H1 (cell line): ENCODE measurements around the gene MRRF. TPM values are rescaled to one million over a fixed set of nuclear protein-coding genes. Genes with fewer than 3 reads are reported as not detected.

Experiments
- CTCF ChIA-PET: fragments of 300-600 bp; sonication (Branson Sonifier 250); formaldehyde crosslinking; loops from one replicate; lab custom pipeline; 2021; ENCODE audit not compliant: partially characterized antibody; lab: Charles Lee
- POLR2A ChIA-PET: fragments of 300-600 bp; sonication (Branson Sonifier 250); formaldehyde crosslinking; loops from one replicate; lab custom pipeline; 2021; ENCODE audit warnings: inconsistent platforms; ENCODE audit not compliant: partially characterized antibody; lab: Charles Lee
- DNase-seq, 2 experiments: peaks; one replicate each; pipeline versions ENCODE4 v3.0.0 to v3.0.0-alpha.2; 2010 to 2022; ENCODE audit warnings: low spot score in 2 of 2, low read depth in 1 of 2, mixed read lengths in 1 of 2
- FAIRE-seq: peaks from 2 replicates; lab custom pipeline; 2011; peaks lifted over from hg19 to GRCh38; lab: Jason Lieb, UNC
- H2AFZ ChIP-seq: 2 replicates; pipeline ENCODE4 v1.8.1; 2012; ENCODE audit warnings: low read length, inconsistent platforms
- H2AK5ac ChIP-seq: 2 replicates; pipeline ENCODE4 v1.6.1; 2013; ENCODE audit warnings: low read depth, low read length
- H2BK120ac ChIP-seq: replicated peaks from 2 replicates; pipeline ENCODE3; 2013; ENCODE audit warnings: low read depth, low read length, inconsistent platforms
- H2BK12ac ChIP-seq: 2 replicates; pipeline ENCODE4 v1.6.1; 2013; ENCODE audit warnings: low read depth, low read length
- H2BK15ac ChIP-seq: 2 replicates; pipeline ENCODE4 v1.6.1; 2013; ENCODE audit warnings: low read length
- H2BK20ac ChIP-seq: 2 replicates; pipeline ENCODE4 v1.6.1; 2013; ENCODE audit warnings: low read length
- H2BK5ac ChIP-seq: 2 replicates; pipeline ENCODE4 v1.6.1; 2013; ENCODE audit warnings: low read depth, low read length
- H3K14ac ChIP-seq: 2 replicates; pipeline ENCODE4 v1.6.1; 2013; ENCODE audit warnings: inconsistent platforms; ENCODE audit not compliant: insufficient read length
- H3K18ac ChIP-seq: 2 replicates; pipeline ENCODE4 v1.6.1; 2013; ENCODE audit warnings: low read length; ENCODE audit errors: extremely low read depth
- H3K23ac ChIP-seq: 2 replicates; pipeline ENCODE4 v1.6.1; 2013; ENCODE audit warnings: inconsistent platforms; ENCODE audit not compliant: insufficient read length
- H3K23me2 ChIP-seq: 2 replicates; pipeline ENCODE4 v1.6.1; 2013; ENCODE audit warnings: low read depth, low read length
- H3K27ac ChIP-seq: 2 replicates; pipeline ENCODE4 v1.6.1; 2011; ENCODE audit warnings: low read depth, low read length, inconsistent platforms
- H3K27me3 ChIP-seq, 4 experiments: replicated peaks in 1 of 4; 1 replicate in 1 of 4; 2 replicates in 3 of 4; pipeline versions ENCODE4 v1.6.1 to v1.8.1; 2011 to 2013; ENCODE audit warnings: low read length in 3 of 4, mild to moderate bottlenecking in 3 of 4, inconsistent platforms in 2 of 4, mixed read lengths in 2 of 4, moderate library complexity in 1 of 4; ENCODE audit not compliant: control insufficient read depth in 3 of 4, insufficient read depth in 3 of 4; ENCODE audit errors: extremely low read depth in 1 of 4
- H3K36me3 ChIP-seq, 4 experiments: 2 replicates each; pipeline versions ENCODE4 v1.6.1 to v1.8.1; 2011 to 2013; ENCODE audit warnings: mild to moderate bottlenecking in 4 of 4, low read length in 3 of 4, moderate library complexity in 2 of 4, control low read depth in 1 of 4, inconsistent platforms in 1 of 4; ENCODE audit not compliant: insufficient read depth in 4 of 4, control insufficient read depth in 2 of 4
- H3K4ac ChIP-seq: replicated peaks from 2 replicates; pipeline ENCODE3; 2013; ENCODE audit warnings: low read length, low read depth, mixed read lengths, inconsistent platforms; ENCODE audit not compliant: insufficient read length
- H3K4me1 ChIP-seq, 4 experiments: replicated peaks in 1 of 4; 1 replicate in 1 of 4; 2 replicates in 3 of 4; pipeline versions ENCODE4 v1.6.1 to v1.8.1; 2011 to 2013; ENCODE audit warnings: low read length in 3 of 4, inconsistent platforms in 2 of 4, mixed read lengths in 1 of 4; ENCODE audit not compliant: insufficient read depth in 4 of 4, control insufficient read depth in 3 of 4
- H3K4me2 ChIP-seq, 2 experiments: 2 replicates each; pipeline versions ENCODE4 v1.6.1 to v1.8.1; 2011 to 2013; ENCODE audit warnings: low read depth in 2 of 2, low read length in 2 of 2, control low read depth in 1 of 2, inconsistent platforms in 1 of 2, mild to moderate bottlenecking in 1 of 2; ENCODE audit not compliant: insufficient read depth in 1 of 2
- H3K4me3 ChIP-seq, 4 experiments: fragments of 200-600, 300-600 bp in 1 of 4; sonication (generic), shearing (Covaris generic), sonication (Bioruptor Twin) in 1 of 4; 2 replicates each; pipeline versions ENCODE4 v1.5.1 to v1.8.1; 2011 to 2016; ENCODE audit warnings: low read length in 4 of 4, low read depth in 3 of 4, control low read depth in 2 of 4, inconsistent platforms in 2 of 4, mild to moderate bottlenecking in 2 of 4, mixed read lengths in 1 of 4, moderate library complexity in 1 of 4; ENCODE audit not compliant: insufficient read depth in 2 of 4; ENCODE audit errors: extremely low read depth in 1 of 4
- H3K56ac ChIP-seq: replicated peaks from 2 replicates; pipeline ENCODE3; 2013; ENCODE audit warnings: low read depth, mild to moderate bottlenecking, mixed read lengths, low read length, inconsistent platforms; ENCODE audit not compliant: insufficient read length
- H3K79me1 ChIP-seq: 2 replicates; pipeline ENCODE4 v1.6.1; 2013; ENCODE audit warnings: low read depth, low read length, control low read depth
- H3K79me2 ChIP-seq, 2 experiments: 2 replicates each; pipeline versions ENCODE4 v1.6.1 to v1.8.1; 2012 to 2013; ENCODE audit warnings: low read length in 2 of 2, mild to moderate bottlenecking in 2 of 2, inconsistent platforms in 1 of 2; ENCODE audit not compliant: insufficient read depth in 2 of 2, control insufficient read depth in 1 of 2
- H3K9ac ChIP-seq, 4 experiments: replicated peaks in 1 of 4; 1 replicate in 1 of 4; 2 replicates in 3 of 4; pipeline versions ENCODE4 v1.6.1 to v1.8.1; 2011 to 2013; ENCODE audit warnings: low read depth in 3 of 4, low read length in 3 of 4, control low read depth in 2 of 4, mild to moderate bottlenecking in 2 of 4, moderate library complexity in 2 of 4, inconsistent platforms in 1 of 4; ENCODE audit errors: extremely low read depth in 1 of 4
- H3K9me3 ChIP-seq, 2 experiments: 2 replicates each; pipeline versions ENCODE4 v1.6.1 to v1.8.1; 2012 to 2013; ENCODE audit warnings: mild to moderate bottlenecking in 2 of 2, moderate library complexity in 2 of 2, control low read depth in 1 of 2, inconsistent platforms in 1 of 2, low read depth in 1 of 2, low read length in 1 of 2, mixed read lengths in 1 of 2; ENCODE audit not compliant: insufficient read depth in 2 of 2
- H4K20me1 ChIP-seq, 2 experiments: replicated peaks in 1 of 2; 2 replicates each; pipeline versions ENCODE3 to v1.8.1; 2011 to 2013; ENCODE audit warnings: inconsistent platforms in 2 of 2, low read length in 2 of 2, mild to moderate bottlenecking in 1 of 2; ENCODE audit not compliant: insufficient read depth in 2 of 2, control insufficient read depth in 1 of 2
- H4K5ac ChIP-seq: 2 replicates; pipeline ENCODE4 v1.6.1; 2013; ENCODE audit warnings: low read length, low read depth, mixed read lengths, inconsistent platforms; ENCODE audit not compliant: insufficient read length
- H4K8ac ChIP-seq: 2 replicates; pipeline ENCODE4 v1.8.0; 2013; ENCODE audit warnings: mild to moderate bottlenecking, moderate library complexity, low read length, inconsistent platforms; ENCODE audit not compliant: insufficient read depth; ENCODE audit errors: extremely low read depth
- H4K91ac ChIP-seq: replicated peaks from 2 replicates; pipeline ENCODE3; 2013; ENCODE audit warnings: low read length, mixed read lengths, inconsistent platforms; ENCODE audit not compliant: insufficient read length
- WGBS, 2 experiments: shearing (Covaris generic) in 1 of 2; methylation state at CpG; one replicate each; pipeline versions ENCODE4 v1.1.6 to v1.1.7; 2013 to 2015; ENCODE audit warnings: low lambda C conversion rate in 2 of 2, mixed read lengths in 2 of 2, inconsistent platforms in 1 of 2, low coverage in 1 of 2, missing lambda C conversion rate in 1 of 2; ENCODE audit not compliant: insufficient replicate concordance in 2 of 2, insufficient coverage in 1 of 2, insufficient read length in 1 of 2; ENCODE audit errors: extremely low coverage in 1 of 2, missing lambda C conversion rate in 1 of 2; 5-methylcytosine and 5-hydroxymethylcytosine counted together
- polyA plus RNA-seq, 7 experiments: library from polyadenylated mRNA; depleted of rRNA in 3 of 7; stranded (reverse) in 5 of 7; unstranded in 2 of 7; fragments of >200 nt in 5 of 7; fragments of 200-250 nt in 2 of 7; gene quantifications; 1 replicate in 5 of 7; 2 replicates in 1 of 7; 4 replicates in 1 of 7; pipeline versions ENCODE4 v1.2.1 to v1.2.3, GENCODE V29; 2011 to 2013; ENCODE audit warnings: missing spikeins in 2 of 7, mixed read lengths in 2 of 7
- total RNA-seq: library from RNA; stranded (reverse); fragmentation: NEBNext Ultra II Directional; extraction: Animal tissue kit (Norgen Biotek cat#: 25700); gene quantifications from 2 replicates; pipeline ENCODE4 v1.2.1, GENCODE V29; 2021

The MRRF gene
- total and polyA plus RNA-seq, 2 of the 8 experiments (the other 6 are each of a cell fraction or from before 2014, with no cell fraction given): 29.4 to 47.8 TPM

GRCh38 chr9:122339579-122339978 lies 74.9 kb downstream of the MRRF start:
- no peak overlapping the region for H2AK5ac ChIP-seq
- no peak overlapping the region for H3K27ac ChIP-seq
- no peak for FAIRE-seq
- peaks cover 18 to 44% (median 28%) of the 10 kb centered on the region in 4 experiments for H3K4me1 ChIP-seq
- peak overlapping the region; percentile 52; the same call in 1 of the 2 replicates for H2BK12ac ChIP-seq
- no peak overlapping the region for H3K18ac ChIP-seq
- H3K56ac ChIP-seq: no peak overlapping the region
- CTCF ChIA-PET: interaction anchor here (0.8 to 25.6 kb wide), 7 partner anchors 11 to 241 kb away, joined by 3 to 544 read pairs (median 3); no protein-coding TSS in a partner anchor
- peaks cover 4% of the 10 kb centered on the region for H3K23me2 ChIP-seq
- no peaks in the 10 kb centered on the region for H3K36me3 ChIP-seq
- H2BK120ac ChIP-seq: no peak overlapping the region
- no peaks in the 10 kb centered on the region for H3K9me3 ChIP-seq
- 78% methylated on average over 5 of the region's 5 CpGs; no CpG with 5 or more reads in 1 of the 2 experiments for WGBS, 2 experiments
- H3K9ac ChIP-seq: no peak overlapping the region
- no peak for DNase-seq
- H3K4me2 ChIP-seq: no peak overlapping the region
- no peak overlapping the region for H3K4me3 ChIP-seq
- H4K5ac ChIP-seq: no peak overlapping the region
- no peak overlapping the region for H2AFZ ChIP-seq
- H3K79me1 ChIP-seq: no peaks in the 10 kb centered on the region
- H3K79me2 ChIP-seq: no peaks in the 10 kb centered on the region
- no peaks in the 10 kb centered on the region for H4K20me1 ChIP-seq
- H4K91ac ChIP-seq: no peak overlapping the region
- no peak overlapping the region for H3K4ac ChIP-seq
- no peak overlapping the region for H4K8ac ChIP-seq
- H2BK15ac ChIP-seq: 0 out of 2 replicates have a peak overlapping the region, but pooled peaks have one; percentile 40
- POLR2A ChIA-PET: interaction anchor here (0.5 to 1.7 kb wide), 4 partner anchors 9 to 93 kb away, joined by 3 to 6 read pairs (median 3); no protein-coding TSS in a partner anchor
- no peak overlapping the region for H3K23ac ChIP-seq
- H2BK20ac ChIP-seq: no peak overlapping the region
- no peak overlapping the region for H3K14ac ChIP-seq
- 0 out of 7 replicates have a peak, but pooled peaks cover 0 to 2% (median 0%) of the 10 kb centered on the region in 4 experiments for H3K27me3 ChIP-seq
- H2BK5ac ChIP-seq: no peak overlapping the region
